ENCODE measurements around the gene SEMA6B. TPM values are rescaled to one million over a fixed set of nuclear protein-coding genes. Genes with fewer than 3 reads are reported as not detected.
A peak's percentile ranks its signal among the peaks of the same experiment; 100 is the strongest.

The SEMA6B gene
- total and polyA plus RNA-seq, 2 of the 8 experiments (the other 6 are each of a cell fraction or from before 2014, with no cell fraction given), result 31.3 to 54.4 TPM

DNA sequence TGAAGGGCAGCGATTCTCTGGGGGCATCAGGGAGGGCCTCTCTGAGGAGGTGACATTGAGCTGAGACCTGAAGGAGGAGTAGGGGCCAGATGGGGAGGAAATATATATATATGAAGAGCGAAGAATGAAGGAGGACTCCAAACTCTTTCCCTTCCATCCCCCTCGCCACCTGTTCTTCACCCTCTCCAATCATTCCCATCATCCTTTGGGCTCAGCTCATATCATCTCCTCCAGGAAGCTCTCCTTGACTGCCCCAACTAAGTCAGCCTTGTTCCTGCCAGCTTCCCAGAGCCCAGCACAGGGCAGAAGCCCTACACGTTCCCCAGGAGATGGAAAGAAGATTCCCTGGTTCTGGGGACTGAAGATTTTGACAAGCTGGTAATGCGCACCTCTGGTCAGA lies 33.0 kb upstream of the SEMA6B start:
- H3K9me3 ChIP-seq (ENCODE audit: insufficient read depth in 2 of 2, low read depth in 1 of 2, low read length in 1 of 2), result no peaks in the 10 kb centered on the region
- ChIA-PET CTCF (ENCODE audit: partially characterized antibody) (interaction anchor here (0.6 to 7.1 kb wide), 14 partner anchors 12 to 69 kb away, joined by 3 to 34 read pairs (median 6); no protein-coding TSS in a partner anchor), POLR2A (ENCODE audit: partially characterized antibody) (no interaction called here)
- no peak overlapping the region for H3K56ac ChIP-seq (replicated peaks; ENCODE audit: insufficient read length, low read depth, low read length)
- H4K20me1 ChIP-seq (replicated peaks in 1 of 2; ENCODE audit: control insufficient read depth in 1 of 2, insufficient read depth in 2 of 2, low read length in 2 of 2), result no peaks in the 10 kb centered on the region
- H3K27ac ChIP-seq (ENCODE audit: low read depth, low read length), result no peak overlapping the region
- no peak overlapping the region for H4K5ac ChIP-seq (ENCODE audit: insufficient read length, low read depth, low read length)
- 0 out of 2 replicates have a peak overlapping the region, but pooled peaks have one; percentile 70 for H2AFZ ChIP-seq (ENCODE audit: low read length)
- H2BK120ac ChIP-seq (replicated peaks; ENCODE audit: low read depth, low read length), result no peak overlapping the region
- DNase-seq (ENCODE audit: low read depth in 1 of 2, low spot score in 2 of 2) (no peak), FAIRE-seq (no peak)
- H3K79me2 ChIP-seq (ENCODE audit: control insufficient read depth in 1 of 2, insufficient read depth in 2 of 2, low read length in 2 of 2), result no peaks in the 10 kb centered on the region
- no peaks in the 10 kb centered on the region for H3K36me3 ChIP-seq (ENCODE audit: control insufficient read depth in 2 of 4, insufficient read depth in 4 of 4, low read length in 3 of 4)
- no peak overlapping the region for H2BK5ac ChIP-seq (ENCODE audit: low read depth, low read length)
- no peak overlapping the region for H3K4ac ChIP-seq (replicated peaks; ENCODE audit: insufficient read length, low read depth, low read length)
- peaks cover 2% of the 10 kb centered on the region; the same call in 1 of the 2 replicates for H3K23me2 ChIP-seq (ENCODE audit: low read depth, low read length)
- H3K4me1 ChIP-seq (replicated peaks in 1 of 4; ENCODE audit: control insufficient read depth in 3 of 4, insufficient read depth in 4 of 4, low read length in 3 of 4), result peaks cover 0 to 6% (median 1%) of the 10 kb centered on the region in 4 experiments; a peak in 5 of 7 replicates
- H4K91ac ChIP-seq (replicated peaks; ENCODE audit: insufficient read length, low read length), result no peak overlapping the region
- peak overlapping the region; percentile 50; the same call in 1 of the 2 replicates for H2BK12ac ChIP-seq (ENCODE audit: low read depth, low read length)
- H2BK20ac ChIP-seq (ENCODE audit: low read length), result no peak overlapping the region
- peaks cover 0 to 3% (median 0%) of the 10 kb centered on the region in 4 experiments; a peak in 1 of 7 replicates for H3K27me3 ChIP-seq (replicated peaks in 1 of 4; ENCODE audit: control insufficient read depth in 3 of 4, extremely low read depth in 1 of 4, insufficient read depth in 3 of 4, low read length in 3 of 4)
- H3K18ac ChIP-seq (ENCODE audit: extremely low read depth, low read length), result no peak overlapping the region
- no peak overlapping the region for H3K4me2 ChIP-seq (ENCODE audit: insufficient read depth in 1 of 2, low read depth in 2 of 2, low read length in 2 of 2)
- H3K79me1 ChIP-seq (ENCODE audit: low read depth, low read length), result no peaks in the 10 kb centered on the region
- no peak overlapping the region for H3K4me3 ChIP-seq (ENCODE audit: extremely low read depth in 1 of 4, insufficient read depth in 2 of 4, low read depth in 3 of 4, low read length in 4 of 4)
- H3K9ac ChIP-seq (replicated peaks in 1 of 4; ENCODE audit: extremely low read depth in 1 of 4, low read depth in 3 of 4, low read length in 3 of 4), result no peak overlapping the region
- H2BK15ac ChIP-seq (ENCODE audit: low read length), result no peak overlapping the region
- 87% methylated on average over 4 of the region's 5 CpGs; no CpG with 5 or more reads in 1 of the 2 experiments for WGBS, 2 experiments (ENCODE audit: extremely low coverage in 1 of 2, insufficient coverage in 1 of 2, insufficient read length in 1 of 2, insufficient replicate concordance in 2 of 2, low coverage in 1 of 2, low lambda C conversion rate in 2 of 2, missing lambda C conversion rate in 1 of 2)
- H3K14ac ChIP-seq (ENCODE audit: insufficient read length), result no peak overlapping the region
- H4K8ac ChIP-seq (ENCODE audit: extremely low read depth, insufficient read depth, low read length), result no peak overlapping the region
- no peak overlapping the region for H2AK5ac ChIP-seq (ENCODE audit: low read depth, low read length)
- H3K23ac ChIP-seq (ENCODE audit: insufficient read length), result no peak overlapping the region
- TF ChIP-seq TEAD4 (IDR thresholded peaks at IDR 0.05; ENCODE audit: low read depth, low read length) (no peak), EGR1 (IDR thresholded peaks at IDR 0.05; ENCODE audit: borderline replicate concordance, low read depth, low read length) (no peak), CHD1 (IDR thresholded peaks at IDR 0.05; ENCODE audit: low read depth, low read length) (no peak), SIN3A (conservative IDR thresholded peaks at IDR 0.05 in 1 of 2, IDR thresholded peaks at IDR 0.05 in 1 of 2; ENCODE audit: low read depth in 1 of 2, low read length in 2 of 2) (no peak), EZH2 (IDR thresholded peaks at IDR 0.05; ENCODE audit: low read depth, low read length, severe bottlenecking) (no peak), CBX8 (IDR thresholded peaks at IDR 0.05; ENCODE audit: borderline replicate concordance, low read depth, low read length) (no peak), BRCA1 (IDR thresholded peaks at IDR 0.05; ENCODE audit: low read depth, low read length) (no peak), PHF8 (conservative IDR thresholded peaks at IDR 0.05; ENCODE audit: low read depth, low read length) (no peak), TAF1 (IDR thresholded peaks at IDR 0.05; ENCODE audit: low read depth, low read length) (no peak), POLR2AphosphoS5 (IDR thresholded peaks at IDR 0.05; ENCODE audit: low read depth, low read length) (no peak), EP300 (IDR thresholded peaks at IDR 0.05; ENCODE audit: borderline replicate concordance in 1 of 2, low read depth in 2 of 2, low read length in 2 of 2) (no peak)
- TF ChIP-seq, protein P1, sequence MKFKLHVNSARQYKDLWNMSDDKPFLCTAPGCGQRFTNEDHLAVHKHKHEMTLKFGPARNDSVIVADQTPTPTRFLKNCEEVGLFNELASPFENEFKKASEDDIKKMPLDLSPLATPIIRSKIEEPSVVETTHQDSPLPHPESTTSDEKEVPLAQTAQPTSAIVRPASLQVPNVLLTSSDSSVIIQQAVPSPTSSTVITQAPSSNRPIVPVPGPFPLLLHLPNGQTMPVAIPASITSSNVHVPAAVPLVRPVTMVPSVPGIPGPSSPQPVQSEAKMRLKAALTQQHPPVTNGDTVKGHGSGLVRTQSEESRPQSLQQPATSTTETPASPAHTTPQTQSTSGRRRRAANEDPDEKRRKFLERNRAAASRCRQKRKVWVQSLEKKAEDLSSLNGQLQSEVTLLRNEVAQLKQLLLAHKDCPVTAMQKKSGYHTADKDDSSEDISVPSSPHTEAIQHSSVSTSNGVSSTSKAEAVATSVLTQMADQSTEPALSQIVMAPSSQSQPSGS (IDR thresholded peaks at IDR 0.05; ENCODE audit: low read length), result no peak

Data from H1 (cell line).